Right lobe of liver (tissue), 6 donors: ENCODE measurements around the gene AMACR. TPM values are rescaled to one million over a fixed set of nuclear protein-coding genes. Genes with fewer than 3 reads are reported as not detected.
A peak's percentile ranks its signal among the peaks of the same experiment; 100 is the strongest.

Experiments
- ATAC-seq, 4 donors: fragments of 200-7000 bp; cut with Tn5 transposase; one replicate each; pipeline ENCODE4 v1.9.1; 2020; ENCODE audit warnings: mild to moderate bottlenecking in 4 of 4, moderate library complexity in 4 of 4
- DNase-seq, 3 donors: peaks; one replicate each; pipeline ENCODE4 v3.0.0-alpha.2; 2020
- H3K27ac ChIP-seq, 3 donors: fragments of 200-600 bp; one replicate each; pipeline ENCODE4 v1.8.0; 2022
- H3K27me3 ChIP-seq, 2 donors: fragments of 200-600 bp; one replicate each; pipeline ENCODE4 v1.8.0; 2022
- H3K36me3 ChIP-seq, 4 donors: fragments of 200-600 bp; sonication (generic) in 1 of 4; one replicate each; pipeline versions ENCODE4 v1.5.1 to v1.8.0; 2017 to 2022; ENCODE audit warnings: control low read depth in 1 of 4
- H3K4me1 ChIP-seq, 4 donors: fragments of 200-600 bp; sonication (generic) in 1 of 4; one replicate each; pipeline versions ENCODE4 v1.5.1 to v1.8.0; 2017 to 2022; ENCODE audit warnings: control low read depth in 1 of 4
- H3K4me3 ChIP-seq, 3 donors: fragments of 200-600 bp; one replicate each; pipeline ENCODE4 v1.8.0; 2022
- H3K9me3 ChIP-seq, 4 donors: fragments of 200-600 bp; sonication (generic) in 1 of 4; one replicate each; pipeline versions ENCODE4 v1.5.1 to v1.8.0; 2017 to 2022; ENCODE audit warnings: control low read depth in 1 of 4
- POLR2A ChIP-seq: fragments of 450-650 bp; IDR thresholded peaks from one replicate; pipeline ENCODE4 v1.6.1; 2017; ENCODE audit warnings: antibody characterized with exemption, mild to moderate bottlenecking
- WGBS: methylation state at CpG from one replicate; pipeline ENCODE4 v1.1.6; 2018; ENCODE audit warnings: low coverage, low lambda C conversion rate; ENCODE audit not compliant: insufficient coverage; ENCODE audit errors: missing lambda C conversion rate; 5-methylcytosine and 5-hydroxymethylcytosine counted together
- intact Hi-C, 2 donors: fragments of 100-400 bp; cut with DNase I; formaldehyde crosslinking; loops; one replicate each; pipeline versions ENCODE4 v1.11.2 to v1.14.1; 2022
- total RNA-seq, 6 experiments: library from RNA; depleted of rRNA in 2 of 6; stranded (reverse); fragments of >200 nt in 2 of 6; fragmentation: NEBNext Ultra II Directional in 3 of 6; extraction: Animal tissue kit (Norgen Biotek cat#: 25700) in 3 of 6; gene quantifications; one replicate each; pipeline versions ENCODE4 v1.1.0 to v1.2.4, GENCODE V29; 2016 to 2023
- TF ChIP-seq, protein P1 (sequence below), 4 donors: fragments of 200-600 bp in 3 of 4; fragments of 450-650 bp in 1 of 4; IDR thresholded peaks; one replicate each; pipeline versions ENCODE4 v1.5.1 to v1.8.0; 2016 to 2022; ENCODE audit warnings: antibody characterized with exemption in 4 of 4, mild to moderate bottlenecking in 2 of 4
- donor health status: DM: no; HTN: yes; CAD: no.
- donor health status: DM: no; HTN: no; CAD: no.
- donor health status: DM: no; HTN: no; CAD: no.
- donor health status: DM: no; HTN: yes; CAD: no.
- donor health status: DM: no; HTN: yes; CAD: no.

The AMACR gene
- total RNA-seq, 6 experiments from 2014 or later, result 28.7 to 62.4 (median 41.9) TPM

DNA sequence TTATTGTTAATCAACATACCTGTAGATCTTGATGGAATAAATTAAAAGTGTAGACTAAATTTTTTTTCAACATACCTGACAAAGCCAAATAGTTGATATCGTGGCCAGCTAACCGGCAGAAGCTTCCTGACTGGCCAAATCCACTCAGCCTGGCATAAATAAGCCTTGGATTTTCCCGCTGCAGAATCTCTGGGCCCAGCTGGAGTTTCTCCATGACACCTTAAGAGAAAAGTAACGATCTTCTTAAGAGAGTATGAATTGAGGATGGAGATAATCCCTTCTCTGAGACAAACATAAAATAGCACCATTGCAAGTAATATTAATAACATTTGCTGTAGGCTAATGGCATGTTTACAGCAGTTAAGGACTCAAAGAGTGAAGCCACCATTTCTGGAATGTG lies 2.2 kb downstream of the AMACR start:
- intact Hi-C loops, result no loop called here
- Histone ChIP-seq H3K9me3 (no peaks in the 10 kb centered on the region), H3K27ac (peak overlapping the region in 2 of 3 donors; percentile 23 to 98), H3K36me3 (peaks cover 0 to 21% (median 10%) of the 10 kb centered on the region in 4 donors), H3K27me3 (no peaks in the 10 kb centered on the region), H3K4me1 (peaks cover 0 to 45% (median 20%) of the 10 kb centered on the region in 4 donors), H3K4me3 (peak overlapping the region in 2 of 3 donors; percentile 81 to 82)
- no peak for TF ChIP-seq POLR2A
- TF ChIP-seq, protein P1, sequence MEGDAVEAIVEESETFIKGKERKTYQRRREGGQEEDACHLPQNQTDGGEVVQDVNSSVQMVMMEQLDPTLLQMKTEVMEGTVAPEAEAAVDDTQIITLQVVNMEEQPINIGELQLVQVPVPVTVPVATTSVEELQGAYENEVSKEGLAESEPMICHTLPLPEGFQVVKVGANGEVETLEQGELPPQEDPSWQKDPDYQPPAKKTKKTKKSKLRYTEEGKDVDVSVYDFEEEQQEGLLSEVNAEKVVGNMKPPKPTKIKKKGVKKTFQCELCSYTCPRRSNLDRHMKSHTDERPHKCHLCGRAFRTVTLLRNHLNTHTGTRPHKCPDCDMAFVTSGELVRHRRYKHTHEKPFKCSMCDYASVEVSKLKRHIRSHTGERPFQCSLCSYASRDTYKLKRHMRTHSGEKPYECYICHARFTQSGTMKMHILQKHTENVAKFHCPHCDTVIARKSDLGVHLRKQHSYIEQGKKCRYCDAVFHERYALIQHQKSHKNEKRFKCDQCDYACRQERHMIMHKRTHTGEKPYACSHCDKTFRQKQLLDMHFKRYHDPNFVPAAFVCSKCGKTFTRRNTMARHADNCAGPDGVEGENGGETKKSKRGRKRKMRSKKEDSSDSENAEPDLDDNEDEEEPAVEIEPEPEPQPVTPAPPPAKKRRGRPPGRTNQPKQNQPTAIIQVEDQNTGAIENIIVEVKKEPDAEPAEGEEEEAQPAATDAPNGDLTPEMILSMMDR (IDR thresholded peaks at IDR 0.05), result no peak
- no peak for DNase-seq
- no peak for ATAC-seq
- WGBS, result 34% methylated on average over 4 of the region's 4 CpGs

DNA sequence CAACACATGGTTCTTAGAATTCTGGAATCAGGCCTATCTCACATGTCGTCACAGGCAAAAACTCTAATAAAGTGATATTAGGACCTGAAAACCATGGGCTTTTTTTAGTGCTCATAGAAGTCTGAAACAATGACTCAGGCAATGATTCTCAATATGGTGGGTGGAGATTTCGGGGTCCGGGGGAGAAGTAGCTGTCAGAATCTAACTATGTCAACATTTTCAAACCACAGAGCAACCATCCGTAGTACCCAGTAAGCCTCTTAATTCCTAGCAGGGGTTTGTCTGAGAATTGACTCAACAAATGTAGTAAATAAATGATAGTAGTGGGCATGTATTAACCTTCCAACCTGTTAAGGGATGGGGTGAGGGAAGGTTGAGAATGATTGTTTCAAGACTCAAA lies 2.6 kb downstream of the AMACR start:
- DNase-seq (no peak), ATAC-seq (no peak)
- H3K27me3 ChIP-seq, result no peaks in the 10 kb centered on the region
- H3K36me3 ChIP-seq, result peaks cover 0 to 21% (median 10%) of the 10 kb centered on the region in 4 donors
- intact Hi-C loops, result no loop called here
- no peak for TF ChIP-seq POLR2A
- TF ChIP-seq, protein P1 (IDR thresholded peaks at IDR 0.05), result no peak
- H3K9me3 ChIP-seq, result no peaks in the 10 kb centered on the region
- 38% methylated on average over 4 of the region's 4 CpGs for WGBS
- no peak overlapping the region for H3K4me3 ChIP-seq
- peak overlapping the region in 2 of 3 donors; percentile 23 to 98 for H3K27ac ChIP-seq
- peaks cover 0 to 45% (median 21%) of the 10 kb centered on the region in 4 donors for H3K4me1 ChIP-seq

DNA sequence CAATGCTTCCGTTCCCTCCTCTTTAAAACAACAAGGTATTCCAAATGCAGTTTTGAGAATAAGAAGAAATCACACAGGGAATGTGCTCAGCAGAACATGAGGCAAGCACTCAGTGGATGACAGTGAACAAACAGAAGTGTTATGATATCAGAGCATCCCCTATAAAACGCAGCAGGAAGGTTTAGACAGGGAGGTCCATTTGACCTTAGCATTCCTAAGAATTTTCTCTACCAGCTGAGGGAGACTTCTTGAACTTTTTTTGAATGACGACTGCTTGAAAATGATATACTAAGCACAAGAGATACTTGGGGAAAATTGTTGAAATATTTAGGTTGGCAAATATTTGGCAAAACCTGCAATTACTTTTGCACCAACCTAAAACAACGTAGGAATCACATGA lies 3.9 kb downstream of the AMACR start:
- Histone ChIP-seq H3K36me3 (peaks cover 0 to 21% (median 10%) of the 10 kb centered on the region in 4 donors), H3K4me3 (no peak overlapping the region), H3K4me1 (peaks cover 0 to 47% (median 19%) of the 10 kb centered on the region in 4 donors), H3K27me3 (no peaks in the 10 kb centered on the region), H3K9me3 (no peaks in the 10 kb centered on the region), H3K27ac (no peak overlapping the region)
- ATAC-seq, result no peak
- intact Hi-C loops, result no loop called here
- no peak for DNase-seq
- WGBS, result 78% methylated on average over 4 of the region's 4 CpGs
- no peak for TF ChIP-seq POLR2A
- TF ChIP-seq, protein P1 (IDR thresholded peaks at IDR 0.05), result no peak

DNA sequence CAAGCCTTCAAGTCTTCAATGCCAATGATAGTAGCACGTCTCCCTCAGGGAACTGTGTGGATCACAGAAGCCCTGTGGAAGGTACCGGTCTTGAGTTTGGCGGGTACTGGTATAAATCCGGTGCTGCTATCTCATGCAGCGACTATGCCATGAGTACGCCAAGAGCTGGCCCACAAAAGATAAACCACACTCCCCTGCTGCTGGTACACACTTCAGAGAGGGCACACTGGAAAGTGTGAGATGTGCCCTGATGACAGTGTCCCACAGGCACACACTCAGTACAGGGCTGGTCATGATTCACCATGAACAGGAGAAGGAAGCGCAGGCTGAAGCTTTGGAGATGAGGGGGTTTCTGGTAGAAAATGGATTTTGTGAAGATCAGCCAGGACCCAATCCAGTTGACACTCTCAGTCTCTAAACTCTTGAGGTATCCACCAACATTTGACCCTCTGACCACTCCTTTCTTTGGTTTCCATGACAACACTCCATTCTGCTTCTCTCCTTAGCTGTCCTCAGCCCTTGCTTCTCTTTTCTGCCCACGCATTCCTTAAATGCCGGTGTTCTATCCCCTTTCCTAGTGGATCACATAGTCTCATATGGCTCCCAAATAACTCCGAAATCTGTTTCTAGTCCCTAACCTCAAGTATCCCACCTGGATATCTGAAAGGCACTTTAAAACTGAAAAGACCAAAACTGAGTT lies 5.1 kb downstream of the AMACR start:
- Histone ChIP-seq H3K36me3 (peaks cover 0 to 21% (median 10%) of the 10 kb centered on the region in 4 donors), H3K27me3 (no peaks in the 10 kb centered on the region), H3K9me3 (no peaks in the 10 kb centered on the region), H3K4me1 (peaks cover 0 to 44% (median 19%) of the 10 kb centered on the region in 4 donors), H3K27ac (peak overlapping the region in 1 of 3 donors; percentile 77), H3K4me3 (no peak overlapping the region)
- intact Hi-C loops, result no loop called here
- 98% methylated on average over 3 of the region's 10 CpGs for WGBS
- ATAC-seq (no peak), DNase-seq (no peak)
- no peak for TF ChIP-seq POLR2A
- TF ChIP-seq, protein P1 (IDR thresholded peaks at IDR 0.05), result no peak
